BJ (cell line): ENCODE results near the gene AGXT. TPM values are rescaled to one million over a fixed set of nuclear protein-coding genes. Genes with fewer than 3 reads are reported as not detected.

Experiments used
- CTCF ChIA-PET: fragments of 350-600 bp; formaldehyde crosslinking; extraction: SDS; loops from one replicate; lab custom pipeline; 2021; ENCODE audit warnings: antibody characterized with exemption, inconsistent platforms; lab: Yijun Ruan, JAX
- POLR2A ChIA-PET: fragments of 300-600 bp; sonication (Branson Sonifier 250); formaldehyde crosslinking; extraction: SDS; loops from one replicate; lab custom pipeline; 2021; ENCODE audit warnings: antibody characterized with exemption; lab: Charles Lee
- DNase-seq: peaks from one replicate; pipeline ENCODE4 v3.0.0-alpha.2; 2011; ENCODE audit warnings: low read depth
- H3K27me3 ChIP-seq: 2 replicates; pipeline ENCODE4 v1.6.0; 2011; ENCODE audit warnings: low read length; ENCODE audit not compliant: control insufficient read depth, insufficient read depth
- H3K36me3 ChIP-seq: 2 replicates; pipeline ENCODE4 v1.5.1; 2011; ENCODE audit warnings: low read length; ENCODE audit not compliant: control insufficient read depth, insufficient read depth
- H3K4me3 ChIP-seq: 2 replicates; pipeline ENCODE4 v1.5.1; 2011; ENCODE audit warnings: low read depth, mild to moderate bottlenecking, control low read depth, low read length
- CTCF ChIP-seq: IDR thresholded peaks from 2 replicates; pipeline ENCODE4 v1.5.1; 2011; ENCODE audit warnings: low read depth, mild to moderate bottlenecking, control low read depth, inconsistent platforms, low read length, moderate library complexity; ENCODE audit not compliant: insufficient read depth
- polyA plus RNA-seq: library from polyadenylated mRNA; depleted of rRNA; stranded (reverse); fragments of >200 nt; gene quantifications from 2 replicates; pipeline ENCODE4 v1.2.3, GENCODE V29; 2011

Gene AGXT
- polyA plus RNA-seq, 1 experiment: not detected

- peak; percentile 97 for TF ChIP-seq CTCF
- DNase-seq: no peak
- H3K36me3 ChIP-seq: no peaks in the 10 kb centered on the region
- no peak overlapping the region for H3K4me3 ChIP-seq
- ChIA-PET POLR2A (no interaction called here), CTCF (interaction anchor here (0.5 to 3.1 kb wide), 44 partner anchors 8 to 698 kb away, joined by 3 to 21 read pairs (median 4); partner anchors contain the start of genes CROCC2, MTERF4, PASK and PPP1R7)
- H3K27me3 ChIP-seq: no peaks in the 10 kb centered on the region
These were observed 45.4 kb downstream of the AGXT start for GRCh38 chr2:240913810-240914644.

GRCh38 chr2:240914645-240915525 lies 46.3 kb downstream of the AGXT start:
- POLR2A ChIA-PET: no interaction called here

GRCh38 chr2:240915526-240916341 lies 47.1 kb downstream of the AGXT start:
- Histone ChIP-seq H3K36me3 (no peaks in the 10 kb centered on the region), H3K4me3 (no peak overlapping the region), H3K27me3 (no peaks in the 10 kb centered on the region)
- CTCF ChIA-PET: interaction anchor here (1.2 to 3.1 kb wide), 12 partner anchors 11 to 344 kb away, joined by 3 to 21 read pairs (median 6); no protein-coding TSS in a partner anchor
- DNase-seq: no peak
- TF ChIP-seq CTCF: no peak
- POLR2A ChIA-PET: no interaction called here

More at GRCh38 chr2:240914645-240915525, 46.3 kb downstream of the AGXT start:
- DNase-seq: no peak
- Histone ChIP-seq H3K27me3 (no peaks in the 10 kb centered on the region), H3K4me3 (no peak overlapping the region), H3K36me3 (no peaks in the 10 kb centered on the region)
- CTCF ChIA-PET: interaction anchor here (0.5 to 3.1 kb wide), 37 partner anchors 9 to 697 kb away, joined by 3 to 21 read pairs (median 4); partner anchors contain the start of genes CROCC2, MTERF4, PASK and PPP1R7
- TF ChIP-seq CTCF: no peak

- CTCF ChIA-PET: interaction anchor here (1.0 to 1.2 kb wide), 2 partner anchors 10 to 65 kb away, joined by 3 to 4 read pairs; no protein-coding TSS in a partner anchor
- peak; percentile 69 for DNase-seq
- Histone ChIP-seq H3K27me3 (no peaks in the 10 kb centered on the region), H3K36me3 (no peaks in the 10 kb centered on the region), H3K4me3 (no peak overlapping the region)
- POLR2A ChIA-PET: no interaction called here
- TF ChIP-seq CTCF: no peak
These were observed 48.0 kb downstream of the AGXT start for GRCh38 chr2:240916571-240917008.
